ENCODE measurements around the gene CDK5RAP1. TPM values are rescaled to one million over a fixed set of nuclear protein-coding genes. Genes with fewer than 3 reads are reported as not detected.

Gene CDK5RAP1
- total RNA-seq, 3 donors from 2014 or later = 21.8 to 32.4 (median 29.4) TPM

- Histone ChIP-seq H3K9me3 (no peaks in the 10 kb centered on the region), H3K36me3 (no peaks in the 10 kb centered on the region), H3K27ac (no peak overlapping the region), H3K27me3 (no peaks in the 10 kb centered on the region), H3K4me3 (no peak overlapping the region), H3K4me1 (no peaks in the 10 kb centered on the region)
- TF ChIP-seq CTCF (IDR thresholded peaks at IDR 0.05) (no peak), POLR2A (IDR thresholded peaks at IDR 0.05) (no peak), POLR2AphosphoS5 (IDR thresholded peaks at IDR 0.05) (no peak)
- intact Hi-C loops (cut with DNase I; ENCODE audit: low total_unique reads) = no loop called here
- DNase-seq (ENCODE audit: low spot score in 2 of 2) = no peak
These were observed 7.7 kb upstream of the CDK5RAP1 start for GRCh38 chr20:33408716-33409654.

GRCh38 chr20:33408313-33408712 is 7.0 kb upstream of the CDK5RAP1 start:
- H3K9me3 ChIP-seq = no peaks in the 10 kb centered on the region
- no peaks in the 10 kb centered on the region for H3K4me1 ChIP-seq
- intact Hi-C loops (cut with DNase I; ENCODE audit: low total_unique reads) = no loop called here
- no peak overlapping the region for H3K4me3 ChIP-seq
- no peaks in the 10 kb centered on the region for H3K36me3 ChIP-seq
- DNase-seq (ENCODE audit: low spot score in 2 of 2) = no peak
- no peak for TF ChIP-seq POLR2AphosphoS5 (IDR thresholded peaks at IDR 0.05)
- no peak for TF ChIP-seq POLR2A (IDR thresholded peaks at IDR 0.05)
- no peak for TF ChIP-seq CTCF (IDR thresholded peaks at IDR 0.05)
- no peaks in the 10 kb centered on the region for H3K27me3 ChIP-seq
- H3K27ac ChIP-seq = no peak overlapping the region

GRCh38 chr20:33407796-33408195 is 6.5 kb upstream of the CDK5RAP1 start:
- intact Hi-C loops (cut with DNase I; ENCODE audit: low total_unique reads) = no loop called here
- Histone ChIP-seq H3K27me3 (no peaks in the 10 kb centered on the region), H3K4me3 (no peak overlapping the region), H3K9me3 (no peaks in the 10 kb centered on the region), H3K27ac (no peak overlapping the region), H3K4me1 (no peaks in the 10 kb centered on the region), H3K36me3 (no peaks in the 10 kb centered on the region)
- DNase-seq (ENCODE audit: low spot score in 2 of 2) = no peak
- TF ChIP-seq CTCF (IDR thresholded peaks at IDR 0.05) (no peak), POLR2A (IDR thresholded peaks at IDR 0.05) (no peak), POLR2AphosphoS5 (IDR thresholded peaks at IDR 0.05) (no peak)

GRCh38 chr20:33407251-33407650 is 5.9 kb upstream of the CDK5RAP1 start:
- DNase-seq (ENCODE audit: low spot score in 2 of 2) = no peak
- no peaks in the 10 kb centered on the region for H3K36me3 ChIP-seq

More at GRCh38 chr20:33407251-33407650, 5.9 kb upstream of the CDK5RAP1 start:
- TF ChIP-seq CTCF (IDR thresholded peaks at IDR 0.05) = no peak
- TF ChIP-seq POLR2AphosphoS5 (IDR thresholded peaks at IDR 0.05) = no peak
- TF ChIP-seq POLR2A (IDR thresholded peaks at IDR 0.05) = no peak
- Histone ChIP-seq H3K4me3 (no peak overlapping the region), H3K27ac (no peak overlapping the region), H3K27me3 (no peaks in the 10 kb centered on the region), H3K9me3 (no peaks in the 10 kb centered on the region), H3K4me1 (peaks cover 0 to 5% of the 10 kb centered on the region in 2 donors)
- intact Hi-C loops (cut with DNase I; ENCODE audit: low total_unique reads) = no loop called here
